Esophagus squamous epithelium (tissue), 4 donors: ENCODE data around the gene JPH2.

Experiments used
- POLR2A ChIP-seq, 4 donors: fragments of 450-650 bp; IDR thresholded peaks; one replicate each; pipeline ENCODE4 v1.6.1; 2017; ENCODE audit warnings: antibody characterized with exemption in 4 of 4, mild to moderate bottlenecking in 4 of 4, moderate library complexity in 3 of 4
- TF ChIP-seq, protein P1 (sequence below), 6 experiments: fragments of 450-650 bp in 4 of 6; fragments of 200-600 bp in 2 of 6; sonication (generic) in 2 of 6; IDR thresholded peaks; one replicate each; pipeline ENCODE4 v1.5.1; 2016 to 2019; ENCODE audit warnings: antibody characterized with exemption in 6 of 6, mild to moderate bottlenecking in 4 of 6, moderate library complexity in 4 of 6

DNA sequence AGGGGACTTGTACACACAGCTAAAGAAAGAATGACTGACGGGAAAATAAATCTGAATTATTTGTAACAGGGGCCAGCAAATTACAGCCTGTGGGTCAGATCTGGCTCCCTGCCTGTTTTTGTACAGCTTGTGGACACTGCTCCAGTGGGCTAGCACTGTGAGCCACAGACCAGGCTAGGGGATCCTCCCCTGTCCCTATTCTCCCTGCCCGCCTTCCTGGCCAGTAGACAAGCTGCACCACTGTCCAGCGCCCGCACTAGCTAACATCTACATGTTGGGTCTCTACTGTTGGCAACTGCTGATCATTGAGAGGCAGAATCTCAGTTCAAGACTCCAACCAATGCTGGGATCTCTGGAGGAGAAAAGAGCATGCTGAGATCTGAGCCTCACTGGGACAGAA lies 12.9 kb upstream of the JPH2 start:
- TF ChIP-seq, protein P1, sequence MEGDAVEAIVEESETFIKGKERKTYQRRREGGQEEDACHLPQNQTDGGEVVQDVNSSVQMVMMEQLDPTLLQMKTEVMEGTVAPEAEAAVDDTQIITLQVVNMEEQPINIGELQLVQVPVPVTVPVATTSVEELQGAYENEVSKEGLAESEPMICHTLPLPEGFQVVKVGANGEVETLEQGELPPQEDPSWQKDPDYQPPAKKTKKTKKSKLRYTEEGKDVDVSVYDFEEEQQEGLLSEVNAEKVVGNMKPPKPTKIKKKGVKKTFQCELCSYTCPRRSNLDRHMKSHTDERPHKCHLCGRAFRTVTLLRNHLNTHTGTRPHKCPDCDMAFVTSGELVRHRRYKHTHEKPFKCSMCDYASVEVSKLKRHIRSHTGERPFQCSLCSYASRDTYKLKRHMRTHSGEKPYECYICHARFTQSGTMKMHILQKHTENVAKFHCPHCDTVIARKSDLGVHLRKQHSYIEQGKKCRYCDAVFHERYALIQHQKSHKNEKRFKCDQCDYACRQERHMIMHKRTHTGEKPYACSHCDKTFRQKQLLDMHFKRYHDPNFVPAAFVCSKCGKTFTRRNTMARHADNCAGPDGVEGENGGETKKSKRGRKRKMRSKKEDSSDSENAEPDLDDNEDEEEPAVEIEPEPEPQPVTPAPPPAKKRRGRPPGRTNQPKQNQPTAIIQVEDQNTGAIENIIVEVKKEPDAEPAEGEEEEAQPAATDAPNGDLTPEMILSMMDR (IDR thresholded peaks at IDR 0.05), result no peak
- no peak for TF ChIP-seq POLR2A (IDR thresholded peaks at IDR 0.05)
